Panc1 (cell line): ENCODE data around the gene ESRRB. TPM values are rescaled to one million over a fixed set of nuclear protein-coding genes. Genes with fewer than 3 reads are reported as not detected.

Experiments
- ATAC-seq: fragments of 200-7000 bp; cut with Tn5 transposase; 2 replicates; pipeline ENCODE4 v1.9.1; 2020; ENCODE audit warnings: mild to moderate bottlenecking, moderate library complexity
- BruUV-seq: library from RNA; stranded (reverse); fragments of 400-500 nt; replicated peaks from 2 replicates; lab custom pipeline; 2021; lab: Mats Ljungman, UMichigan
- CTCF ChIA-PET: fragments of 300-600 bp; sonication (Branson Sonifier 250); formaldehyde crosslinking; loops from one replicate; lab custom pipeline; 2022; ENCODE audit warnings: antibody characterized with exemption; lab: Charles Lee
- POLR2A ChIA-PET: fragments of 300-600 bp; sonication (Branson Sonifier 250); formaldehyde crosslinking; loops from one replicate; lab custom pipeline; 2022; ENCODE audit warnings: antibody characterized with exemption; lab: Charles Lee
- DNase-seq: peaks from one replicate; pipeline ENCODE4 v3.0.0-alpha.2; 2010; ENCODE audit warnings: low read depth, low spot score
- H3K27ac ChIP-seq: 2 replicates; pipeline ENCODE4 v1.5.1; 2011; ENCODE audit warnings: mild to moderate bottlenecking, low read length, inconsistent platforms
- H3K27me3 ChIP-seq: fragments of 200-500 bp; sonication (Bioruptor generic); 2 replicates; pipeline ENCODE4 v1.6.0; 2014; ENCODE audit warnings: low read length, inconsistent platforms; ENCODE audit not compliant: control insufficient read depth, insufficient read depth
- H3K36me3 ChIP-seq: fragments of 200-500 bp; sonication (Bioruptor generic); 2 replicates; pipeline ENCODE4 v1.5.1; 2014; ENCODE audit warnings: inconsistent platforms, mild to moderate bottlenecking, low read length, moderate library complexity; ENCODE audit not compliant: control insufficient read depth, insufficient read depth
- H3K4me1 ChIP-seq: 2 replicates; pipeline ENCODE4 v1.5.1; 2011; ENCODE audit warnings: inconsistent platforms, mild to moderate bottlenecking, low read length, moderate library complexity; ENCODE audit not compliant: control insufficient read depth, insufficient read depth
- H3K4me3 ChIP-seq, 2 experiments: 2 replicates each; pipeline ENCODE4 v1.5.1; 2011 to 2012; ENCODE audit warnings: low read depth in 2 of 2, low read length in 2 of 2, mild to moderate bottlenecking in 2 of 2, inconsistent platforms in 1 of 2, moderate library complexity in 1 of 2
- H3K9me3 ChIP-seq: fragments of 200-500 bp; sonication (Bioruptor generic); 2 replicates; pipeline ENCODE4 v1.5.1; 2014; ENCODE audit warnings: low read depth, mild to moderate bottlenecking, inconsistent platforms, low read length, moderate library complexity; ENCODE audit not compliant: control insufficient read depth, insufficient read depth
- POLR2AphosphoS5 ChIP-seq: IDR thresholded peaks from 2 replicates; pipeline ENCODE4 v1.6.1; 2012; ENCODE audit warnings: mild to moderate bottlenecking, low read depth, low read length, moderate library complexity
- SIN3A ChIP-seq: IDR thresholded peaks from 2 replicates; pipeline ENCODE4 v1.6.1; 2012; ENCODE audit warnings: low read depth, mild to moderate bottlenecking, low read length, moderate library complexity, borderline replicate concordance; ENCODE audit not compliant: insufficient read depth
- TCF7L2 ChIP-seq: IDR thresholded peaks from 2 replicates; pipeline ENCODE4 v1.6.1; 2011; ENCODE audit warnings: mild to moderate bottlenecking, low read depth, low read length, inconsistent platforms
- in situ Hi-C: cut with HindIII; loops from 2 replicates; pipeline ENCODE4 v1.10.0; 2016; ENCODE audit warnings: low sequenced_read_pairs, low pct_unique_long_range_greater_than_20kb
- intact Hi-C: fragments of 100-400 bp; cut with micrococcal nuclease; formaldehyde crosslinking; loops from one replicate; pipeline ENCODE4 v1.10.0; 2022; ENCODE audit not compliant: unreplicated experiment
- total RNA-seq: library from RNA; stranded (reverse); gene quantifications from one replicate; pipeline ENCODE4 v1.2.1, GENCODE V29; 2021; ENCODE audit not compliant: unreplicated experiment
- TF ChIP-seq, protein P1 (sequence below), 2 experiments: IDR thresholded peaks; 2 replicates each; pipeline ENCODE4 v1.6.1; 2011 to 2012; ENCODE audit warnings: low read depth in 2 of 2, control low read depth in 1 of 2, low read length in 1 of 2, mild to moderate bottlenecking in 1 of 2, moderate library complexity in 1 of 2; ENCODE audit not compliant: insufficient read depth in 1 of 2
- TF ChIP-seq, protein P2 (sequence below): fragments of 450-650 bp; IDR thresholded peaks from 2 replicates; pipeline ENCODE4 v1.5.1; 2017; ENCODE audit warnings: mild to moderate bottlenecking

Gene ESRRB
- total RNA-seq, 1 experiment from 2014 or later: not detected

DNA sequence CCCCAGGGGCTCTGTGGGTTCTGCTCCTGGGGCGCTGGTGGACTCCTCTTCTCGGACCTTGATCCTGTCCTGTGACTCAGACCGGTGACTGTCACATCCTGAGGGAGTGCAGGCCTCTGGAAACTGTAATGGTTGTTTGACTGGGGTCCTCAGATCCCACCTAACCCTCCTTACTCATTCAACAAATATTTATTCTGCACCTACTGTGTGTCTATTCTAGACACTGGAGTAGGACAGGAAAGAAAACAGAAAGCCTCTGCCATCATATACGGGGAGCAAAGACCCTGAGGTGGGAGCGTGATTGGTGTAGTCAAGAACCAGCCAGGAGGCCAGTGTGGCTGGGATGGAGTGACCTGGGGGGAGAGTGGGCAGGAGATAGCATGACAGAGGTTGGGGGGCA is 47.6 kb downstream of the ESRRB start:
- TF ChIP-seq TCF7L2: no peak
- TF ChIP-seq, protein P1, sequence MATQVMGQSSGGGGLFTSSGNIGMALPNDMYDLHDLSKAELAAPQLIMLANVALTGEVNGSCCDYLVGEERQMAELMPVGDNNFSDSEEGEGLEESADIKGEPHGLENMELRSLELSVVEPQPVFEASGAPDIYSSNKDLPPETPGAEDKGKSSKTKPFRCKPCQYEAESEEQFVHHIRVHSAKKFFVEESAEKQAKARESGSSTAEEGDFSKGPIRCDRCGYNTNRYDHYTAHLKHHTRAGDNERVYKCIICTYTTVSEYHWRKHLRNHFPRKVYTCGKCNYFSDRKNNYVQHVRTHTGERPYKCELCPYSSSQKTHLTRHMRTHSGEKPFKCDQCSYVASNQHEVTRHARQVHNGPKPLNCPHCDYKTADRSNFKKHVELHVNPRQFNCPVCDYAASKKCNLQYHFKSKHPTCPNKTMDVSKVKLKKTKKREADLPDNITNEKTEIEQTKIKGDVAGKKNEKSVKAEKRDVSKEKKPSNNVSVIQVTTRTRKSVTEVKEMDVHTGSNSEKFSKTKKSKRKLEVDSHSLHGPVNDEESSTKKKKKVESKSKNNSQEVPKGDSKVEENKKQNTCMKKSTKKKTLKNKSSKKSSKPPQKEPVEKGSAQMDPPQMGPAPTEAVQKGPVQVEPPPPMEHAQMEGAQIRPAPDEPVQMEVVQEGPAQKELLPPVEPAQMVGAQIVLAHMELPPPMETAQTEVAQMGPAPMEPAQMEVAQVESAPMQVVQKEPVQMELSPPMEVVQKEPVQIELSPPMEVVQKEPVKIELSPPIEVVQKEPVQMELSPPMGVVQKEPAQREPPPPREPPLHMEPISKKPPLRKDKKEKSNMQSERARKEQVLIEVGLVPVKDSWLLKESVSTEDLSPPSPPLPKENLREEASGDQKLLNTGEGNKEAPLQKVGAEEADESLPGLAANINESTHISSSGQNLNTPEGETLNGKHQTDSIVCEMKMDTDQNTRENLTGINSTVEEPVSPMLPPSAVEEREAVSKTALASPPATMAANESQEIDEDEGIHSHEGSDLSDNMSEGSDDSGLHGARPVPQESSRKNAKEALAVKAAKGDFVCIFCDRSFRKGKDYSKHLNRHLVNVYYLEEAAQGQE (IDR thresholded peaks at IDR 0.05; ENCODE audit: insufficient read depth in 1 of 2, low read depth in 2 of 2, low read length in 1 of 2): no peak
- no peak for TF ChIP-seq SIN3A
- TF ChIP-seq, protein P2, sequence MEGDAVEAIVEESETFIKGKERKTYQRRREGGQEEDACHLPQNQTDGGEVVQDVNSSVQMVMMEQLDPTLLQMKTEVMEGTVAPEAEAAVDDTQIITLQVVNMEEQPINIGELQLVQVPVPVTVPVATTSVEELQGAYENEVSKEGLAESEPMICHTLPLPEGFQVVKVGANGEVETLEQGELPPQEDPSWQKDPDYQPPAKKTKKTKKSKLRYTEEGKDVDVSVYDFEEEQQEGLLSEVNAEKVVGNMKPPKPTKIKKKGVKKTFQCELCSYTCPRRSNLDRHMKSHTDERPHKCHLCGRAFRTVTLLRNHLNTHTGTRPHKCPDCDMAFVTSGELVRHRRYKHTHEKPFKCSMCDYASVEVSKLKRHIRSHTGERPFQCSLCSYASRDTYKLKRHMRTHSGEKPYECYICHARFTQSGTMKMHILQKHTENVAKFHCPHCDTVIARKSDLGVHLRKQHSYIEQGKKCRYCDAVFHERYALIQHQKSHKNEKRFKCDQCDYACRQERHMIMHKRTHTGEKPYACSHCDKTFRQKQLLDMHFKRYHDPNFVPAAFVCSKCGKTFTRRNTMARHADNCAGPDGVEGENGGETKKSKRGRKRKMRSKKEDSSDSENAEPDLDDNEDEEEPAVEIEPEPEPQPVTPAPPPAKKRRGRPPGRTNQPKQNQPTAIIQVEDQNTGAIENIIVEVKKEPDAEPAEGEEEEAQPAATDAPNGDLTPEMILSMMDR: no peak
- no peak for TF ChIP-seq POLR2AphosphoS5
- Histone ChIP-seq H3K4me3 (no peak overlapping the region), H3K27me3 (no peaks in the 10 kb centered on the region), H3K36me3 (no peaks in the 10 kb centered on the region), H3K4me1 (no peaks in the 10 kb centered on the region), H3K9me3 (no peaks in the 10 kb centered on the region), H3K27ac (no peak overlapping the region)
- POLR2A ChIA-PET: no interaction called here
- no peak for ATAC-seq
- intact Hi-C loops: no loop called here
- CTCF ChIA-PET: no interaction called here
- DNase-seq: no peak
- no TSS peak for BruUV-seq
- in situ Hi-C loops: no loop called here

DNA sequence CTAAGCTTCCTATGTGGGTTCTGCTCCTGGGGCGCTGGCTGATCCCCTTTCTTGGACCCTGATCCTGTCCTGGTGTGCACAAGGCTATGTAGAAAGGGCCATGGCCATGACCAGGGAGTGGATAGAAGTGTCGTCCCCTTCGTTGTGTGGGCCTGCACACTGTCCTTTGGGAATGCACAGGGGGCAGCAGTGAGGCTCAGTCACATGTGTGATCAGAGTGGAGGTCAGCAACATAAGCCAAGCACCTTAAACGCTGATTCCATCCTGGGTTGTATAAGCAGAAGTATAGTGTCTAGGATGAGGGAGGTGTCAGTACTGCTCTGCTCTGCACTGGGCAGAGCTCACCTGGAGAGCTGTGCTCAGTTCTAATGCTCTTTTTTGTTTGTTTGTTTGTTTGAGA is 48.4 kb downstream of the ESRRB start:
- CTCF ChIA-PET: no interaction called here
- no peaks in the 10 kb centered on the region for H3K4me1 ChIP-seq
- POLR2A ChIA-PET: no interaction called here
- DNase-seq (no peak), ATAC-seq (no peak)
- H3K27ac ChIP-seq: no peak overlapping the region
- TF ChIP-seq, protein P2: no peak
- TF ChIP-seq, protein P1 (IDR thresholded peaks at IDR 0.05; ENCODE audit: insufficient read depth in 1 of 2, low read depth in 2 of 2, low read length in 1 of 2): no peak
- TF ChIP-seq SIN3A (no peak), POLR2AphosphoS5 (no peak), TCF7L2 (no peak)
- in situ Hi-C loops: no loop called here
- H3K27me3 ChIP-seq: no peaks in the 10 kb centered on the region
- intact Hi-C loops: no loop called here
- BruUV-seq: no TSS peak
- H3K4me3 ChIP-seq: no peak overlapping the region
- H3K9me3 ChIP-seq: no peaks in the 10 kb centered on the region
- no peaks in the 10 kb centered on the region for H3K36me3 ChIP-seq
